NCI-H82 (cell line): ENCODE measurements around the gene PHC2.

ENCODE experiments used
- DNase-seq: peaks from one replicate; lab custom pipeline; 2025; lab: John Stamatoyannopoulos, UW

PHC2 gene

GRCh38 chr1:33349081-33349759 lies 81.7 kb downstream of the PHC2 start:
- peak; percentile 56 for DNase-seq

- DNase-seq, result peak; percentile 71
Observed at GRCh38 chr1:33348676-33349080, 82.2 kb downstream of the PHC2 start.

GRCh38 chr1:33348194-33348593 lies 82.7 kb downstream of the PHC2 start:
- peak; percentile 71 for DNase-seq

GRCh38 chr1:33347650-33347992 lies 83.3 kb downstream of the PHC2 start:
- peak; percentile 60 for DNase-seq

GRCh38 chr1:33346927-33347649 lies 83.8 kb downstream of the PHC2 start:
- no peak for DNase-seq

- no peak for DNase-seq
Observed at GRCh38 chr1:33346533-33346926, 84.4 kb downstream of the PHC2 start.

GRCh38 chr1:33344896-33345560 lies 85.9 kb downstream of the PHC2 start:
- no peak for DNase-seq

GRCh38 chr1:33343539-33343938 lies 87.4 kb downstream of the PHC2 start:
- DNase-seq, result peak; percentile 80

GRCh38 chr1:33342041-33342723 lies 88.7 kb downstream of the PHC2 start:
- peak; percentile 99 for DNase-seq

GRCh38 chr1:33341190-33341589 lies 89.7 kb downstream of the PHC2 start:
- DNase-seq, result no peak

GRCh38 chr1:33339413-33339812 lies 91.5 kb downstream of the PHC2 start:
- no peak for DNase-seq

GRCh38 chr1:33338440-33339211 lies 92.3 kb downstream of the PHC2 start:
- DNase-seq, result peak; percentile 95

- peak; percentile 55 for DNase-seq
Observed at GRCh38 chr1:33338048-33338439, 92.9 kb downstream of the PHC2 start.

- peak; percentile 63 for DNase-seq
Observed at GRCh38 chr1:33337441-33337840, 93.5 kb downstream of the PHC2 start.

GRCh38 chr1:33336580-33336979 lies 94.3 kb downstream of the PHC2 start:
- peak; percentile 94 for DNase-seq

- peak; percentile 43 for DNase-seq
Observed at GRCh38 chr1:33335020-33335419, 95.9 kb downstream of the PHC2 start.

- DNase-seq, result no peak
Observed at GRCh38 chr1:33334081-33334552, 96.8 kb downstream of the PHC2 start.

- no peak for DNase-seq
Observed at GRCh38 chr1:33332881-33333280, 98.0 kb downstream of the PHC2 start.

- DNase-seq, result no peak
Observed at GRCh38 chr1:33332357-33332789, 98.5 kb downstream of the PHC2 start.

- no peak for DNase-seq
Observed at GRCh38 chr1:33331444-33332356, 99.2 kb downstream of the PHC2 start.

GRCh38 chr1:33330906-33331305 lies 100.0 kb downstream of the PHC2 start:
- DNase-seq, result no peak
